Endothelial cell of umbilical vein (primary cell): Measurements from ENCODE around the gene ADSS1. TPM values are rescaled to one million over a fixed set of nuclear protein-coding genes. Genes with fewer than 3 reads are reported as not detected.

Source experiments
- BruUV-seq: library from RNA; stranded (reverse); fragments of 400-500 nt; replicated peaks from 2 replicates; lab custom pipeline; 2021; lab: Mats Ljungman, UMichigan
- CTCF ChIA-PET: fragments of 300-600, 350-600 bp; sonication (Branson Sonifier 250); formaldehyde crosslinking; loops from one replicate; lab custom pipeline; 2021; ENCODE audit warnings: antibody characterized with exemption, inconsistent platforms; lab: Charles Lee
- POLR2A ChIA-PET: fragments of 300-600, 350-600 bp; sonication (Branson Sonifier 250); formaldehyde crosslinking; loops from one replicate; lab custom pipeline; 2021; ENCODE audit warnings: antibody characterized with exemption, inconsistent platforms; lab: Charles Lee
- DNase-seq: peaks from one replicate; pipeline ENCODE4 v3.0.0-alpha.2; 2011; ENCODE audit warnings: low read depth, low spot score
- FAIRE-seq: peaks from 2 replicates; lab custom pipeline; 2011; peaks lifted over from hg19 to GRCh38; lab: Jason Lieb, UNC
- H2AFZ ChIP-seq: 2 replicates; pipeline ENCODE4 v1.6.0; 2012; ENCODE audit warnings: low read depth, low read length, control low read depth, inconsistent platforms
- H3K27ac ChIP-seq: 2 replicates; pipeline ENCODE4 v1.5.1; 2011; ENCODE audit warnings: low read depth, mild to moderate bottlenecking, control low read depth, low read length, moderate library complexity; ENCODE audit not compliant: insufficient read depth
- H3K27me3 ChIP-seq, 2 experiments: 2 replicates each; pipeline versions ENCODE4 v1.6.0 to v1.6.1; 2011; ENCODE audit warnings: low read length in 2 of 2, mixed read lengths in 1 of 2; ENCODE audit not compliant: control insufficient read depth in 2 of 2, insufficient read depth in 2 of 2
- H3K36me3 ChIP-seq, 2 experiments: 2 replicates in 1 of 2; 3 replicates in 1 of 2; pipeline ENCODE4 v1.5.1; 2011; ENCODE audit warnings: low read length in 2 of 2, mild to moderate bottlenecking in 1 of 2, moderate library complexity in 1 of 2; ENCODE audit not compliant: control insufficient read depth in 2 of 2, insufficient read depth in 2 of 2; ENCODE audit errors: extremely low read depth in 1 of 2
- H3K4me1 ChIP-seq: 3 replicates; pipeline ENCODE4 v1.5.1; 2011; ENCODE audit warnings: mild to moderate bottlenecking, low read length; ENCODE audit not compliant: control insufficient read depth, insufficient read depth; ENCODE audit errors: extremely low read depth
- H3K4me2 ChIP-seq: 2 replicates; pipeline ENCODE4 v1.6.1; 2011; ENCODE audit warnings: low read length, control low read depth, mixed read lengths; ENCODE audit not compliant: insufficient read depth
- H3K4me3 ChIP-seq, 3 experiments: fragments of 200-600 bp in 1 of 3; sonication (generic), shearing (Covaris generic) in 1 of 3; replicated peaks in 1 of 3; 2 replicates each; pipeline ENCODE4 v1.5.1; 2011 to 2016; ENCODE audit warnings: control low read depth in 3 of 3, low read length in 3 of 3, mild to moderate bottlenecking in 2 of 3, inconsistent platforms in 1 of 3, low read depth in 1 of 3, moderate library complexity in 1 of 3; ENCODE audit not compliant: insufficient read depth in 1 of 3
- H3K79me2 ChIP-seq: 2 replicates; pipeline ENCODE4 v1.6.0; 2012; ENCODE audit warnings: low read length, inconsistent platforms; ENCODE audit not compliant: control insufficient read depth, insufficient read depth
- H3K9ac ChIP-seq: replicated peaks from 2 replicates; pipeline ENCODE3; 2011; ENCODE audit warnings: low read length, control low read depth; ENCODE audit not compliant: insufficient read depth; ENCODE audit errors: extremely low read depth
- H3K9me1 ChIP-seq: replicated peaks from 3 replicates; pipeline ENCODE4 v1.6.0; 2011; ENCODE audit warnings: mild to moderate bottlenecking, low read length; ENCODE audit not compliant: control insufficient read depth, insufficient read depth; ENCODE audit errors: extremely low read depth
- H3K9me3 ChIP-seq: replicated peaks from 2 replicates; pipeline ENCODE4 v1.5.1; 2012; ENCODE audit warnings: low read length, inconsistent platforms; ENCODE audit not compliant: control insufficient read depth, insufficient read depth
- H4K20me1 ChIP-seq: replicated peaks from 2 replicates; pipeline ENCODE3; 2011; ENCODE audit warnings: mild to moderate bottlenecking, low read length; ENCODE audit not compliant: control insufficient read depth, insufficient read depth; ENCODE audit errors: extremely low read depth
- CTCF ChIP-seq, 2 donors: IDR thresholded peaks; 1 replicate in 1 of 2; 2 replicates in 1 of 2; pipeline ENCODE4 v1.5.1; 2011; ENCODE audit warnings: low read length in 2 of 2, mild to moderate bottlenecking in 2 of 2, moderate library complexity in 2 of 2, control low read depth in 1 of 2, inconsistent platforms in 1 of 2, low read depth in 1 of 2; ENCODE audit not compliant: insufficient read depth in 1 of 2; ENCODE audit errors: extremely low read depth in 1 of 2
- EZH2 ChIP-seq: IDR thresholded peaks from 2 replicates; pipeline ENCODE4 v1.6.1; 2012; ENCODE audit warnings: borderline replicate concordance, low read depth, mild to moderate bottlenecking, moderate library complexity, low read length, inconsistent platforms; ENCODE audit not compliant: severe bottlenecking
- FOS ChIP-seq: IDR thresholded peaks from 2 replicates; pipeline ENCODE4 v1.6.1; 2011; ENCODE audit warnings: mild to moderate bottlenecking, low read length, moderate library complexity, borderline replicate concordance; ENCODE audit not compliant: insufficient read depth
- GATA2 ChIP-seq: IDR thresholded peaks from 2 replicates; pipeline ENCODE4 v1.7.0; 2011; ENCODE audit warnings: low read depth, mild to moderate bottlenecking, moderate library complexity, mixed read lengths, low read length; ENCODE audit not compliant: insufficient read length, insufficient read depth
- JUN ChIP-seq: IDR thresholded peaks from 2 replicates; pipeline ENCODE4 v1.6.1; 2011; ENCODE audit warnings: borderline replicate concordance, low read depth; ENCODE audit not compliant: insufficient read length, insufficient read depth
- MAX ChIP-seq: IDR thresholded peaks from 2 replicates; pipeline ENCODE4 v1.6.1; 2011; ENCODE audit not compliant: insufficient read depth, insufficient read length
- MYC ChIP-seq: IDR thresholded peaks from one replicate; pipeline ENCODE4 v1.6.1; 2011; ENCODE audit warnings: mild to moderate bottlenecking, low read depth, low read length
- POLR2A ChIP-seq: IDR thresholded peaks from 2 replicates; pipeline ENCODE4 v1.6.1; 2012; ENCODE audit warnings: low read depth, mild to moderate bottlenecking, control low read depth, low read length
- POLR2AphosphoS5 ChIP-seq: IDR thresholded peaks from 2 replicates; pipeline ENCODE4 v1.6.1; 2012; ENCODE audit warnings: low read depth, mild to moderate bottlenecking, control low read depth, low read length, moderate library complexity; ENCODE audit not compliant: insufficient read depth
- dilution Hi-C: fragments of 300-500 bp; cut with MboI; formaldehyde crosslinking; loops from one replicate; pipeline ENCODE4 v1.15.0; 2019; ENCODE audit warnings: low sequenced_read_pairs; ENCODE audit not compliant: extremely low pct_ligation_motif_present
- intact Hi-C: fragments of 100-400 bp; cut with micrococcal nuclease; formaldehyde crosslinking; loops from one replicate; pipeline ENCODE4 v1.10.0; 2022
- polyA plus RNA-seq, 4 experiments: library from polyadenylated mRNA; depleted of rRNA in 3 of 4; stranded (reverse) in 3 of 4; unstranded in 1 of 4; fragments of >200 nt; gene quantifications; 2 replicates each; pipeline versions ENCODE4 v1.2.1 to v1.2.3, GENCODE V29; 2011 to 2012; ENCODE audit warnings: missing spikeins in 1 of 4
- total RNA-seq: library from RNA; stranded (reverse); gene quantifications from 2 replicates; pipeline ENCODE4 v1.2.3, GENCODE V29; 2021

Gene ADSS1
- total and polyA plus RNA-seq, 2 donors (not counting 3 experiments of a cell fraction or from before 2014, with no cell fraction given): 1.9 TPM

DNA sequence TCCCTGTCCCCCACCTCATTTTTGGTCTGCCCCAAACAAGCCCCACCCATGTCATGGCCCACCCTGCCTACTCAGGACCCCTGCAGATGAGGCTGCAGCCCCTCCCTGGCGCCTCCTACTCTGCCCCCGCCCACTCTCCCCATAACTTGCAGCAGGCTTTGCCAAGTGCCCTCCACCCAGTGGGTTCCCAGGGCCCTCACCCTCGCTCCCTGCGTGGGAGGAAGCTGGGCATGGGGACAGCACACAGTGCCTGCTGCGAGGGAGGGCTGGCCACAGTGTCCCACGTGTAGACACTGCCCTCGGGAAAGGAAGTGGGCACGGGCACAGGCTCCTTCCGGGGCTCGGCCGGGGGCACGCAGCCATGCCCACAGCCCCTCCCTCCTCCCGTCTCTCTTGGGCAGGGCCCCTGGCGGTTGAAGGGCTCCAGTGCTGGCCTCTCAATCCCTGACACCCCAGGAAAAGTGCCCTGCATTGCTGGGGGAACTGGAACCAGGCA, 62.1 kb downstream of the ADSS1 start:
- dilution Hi-C loops (no loop called here), intact Hi-C loops (no loop called here)
- POLR2A ChIA-PET: no interaction called here
- CTCF ChIA-PET: interaction anchor here (0.8 kb wide), 1 partner anchor 17 kb away, joined by 4 read pairs; no protein-coding TSS in a partner anchor
- no peak overlapping the region for H3K4me2 ChIP-seq
- peaks cover 38% of the 10 kb centered on the region for H3K79me2 ChIP-seq
- no peaks in the 10 kb centered on the region for H3K4me1 ChIP-seq
- no peak overlapping the region for H3K4me3 ChIP-seq
- BruUV-seq: no TSS peak
- DNase-seq: no peak
- H2AFZ ChIP-seq: no peak overlapping the region
- H3K9me3 ChIP-seq: no peaks in the 10 kb centered on the region
- FAIRE-seq: no peak
- no peak overlapping the region for H3K9ac ChIP-seq
- H4K20me1 ChIP-seq: no peaks in the 10 kb centered on the region
- H3K9me1 ChIP-seq: no peaks in the 10 kb centered on the region
- H3K27ac ChIP-seq: no peak overlapping the region
- H3K36me3 ChIP-seq: peaks cover 0 to 19% of the 10 kb centered on the region in 2 experiments
- TF ChIP-seq POLR2A: no peak
- no peak for TF ChIP-seq MYC
- TF ChIP-seq EZH2: no peak
- no peak for TF ChIP-seq MAX
- TF ChIP-seq GATA2: no peak
- no peak for TF ChIP-seq POLR2AphosphoS5
- no peak for TF ChIP-seq CTCF (IDR thresholded peaks at IDR 0.05; ENCODE audit: extremely low read depth in 1 of 2, insufficient read depth in 1 of 2, low read depth in 1 of 2, low read length in 2 of 2)
- no peak for TF ChIP-seq FOS
- TF ChIP-seq JUN: no peak
- H3K27me3 ChIP-seq: no peaks in the 10 kb centered on the region
